Panc1 (cell line): Measurements from ENCODE around the gene KCNA5. TPM values are rescaled to one million over a fixed set of nuclear protein-coding genes. Genes with fewer than 3 reads are reported as not detected.

Source experiments
- ATAC-seq: fragments of 200-7000 bp; cut with Tn5 transposase; 2 replicates; pipeline ENCODE4 v1.9.1; 2020; ENCODE audit warnings: mild to moderate bottlenecking, moderate library complexity
- BruUV-seq: library from RNA; stranded (reverse); fragments of 400-500 nt; replicated peaks from 2 replicates; lab custom pipeline; 2021; lab: Mats Ljungman, UMichigan
- CTCF ChIA-PET: fragments of 300-600 bp; sonication (Branson Sonifier 250); formaldehyde crosslinking; loops from one replicate; lab custom pipeline; 2022; ENCODE audit warnings: antibody characterized with exemption; lab: Charles Lee
- POLR2A ChIA-PET: fragments of 300-600 bp; sonication (Branson Sonifier 250); formaldehyde crosslinking; loops from one replicate; lab custom pipeline; 2022; ENCODE audit warnings: antibody characterized with exemption; lab: Charles Lee
- DNase-seq: peaks from one replicate; pipeline ENCODE4 v3.0.0-alpha.2; 2010; ENCODE audit warnings: low read depth, low spot score
- H3K27ac ChIP-seq: 2 replicates; pipeline ENCODE4 v1.5.1; 2011; ENCODE audit warnings: mild to moderate bottlenecking, low read length, inconsistent platforms
- H3K27me3 ChIP-seq: fragments of 200-500 bp; sonication (Bioruptor generic); 2 replicates; pipeline ENCODE4 v1.6.0; 2014; ENCODE audit warnings: low read length, inconsistent platforms; ENCODE audit not compliant: control insufficient read depth, insufficient read depth
- H3K36me3 ChIP-seq: fragments of 200-500 bp; sonication (Bioruptor generic); 2 replicates; pipeline ENCODE4 v1.5.1; 2014; ENCODE audit warnings: inconsistent platforms, mild to moderate bottlenecking, low read length, moderate library complexity; ENCODE audit not compliant: control insufficient read depth, insufficient read depth
- H3K4me1 ChIP-seq: 2 replicates; pipeline ENCODE4 v1.5.1; 2011; ENCODE audit warnings: inconsistent platforms, mild to moderate bottlenecking, low read length, moderate library complexity; ENCODE audit not compliant: control insufficient read depth, insufficient read depth
- H3K4me3 ChIP-seq, 2 experiments: 2 replicates each; pipeline ENCODE4 v1.5.1; 2011 to 2012; ENCODE audit warnings: low read depth in 2 of 2, low read length in 2 of 2, mild to moderate bottlenecking in 2 of 2, inconsistent platforms in 1 of 2, moderate library complexity in 1 of 2
- H3K9me3 ChIP-seq: fragments of 200-500 bp; sonication (Bioruptor generic); 2 replicates; pipeline ENCODE4 v1.5.1; 2014; ENCODE audit warnings: low read depth, mild to moderate bottlenecking, inconsistent platforms, low read length, moderate library complexity; ENCODE audit not compliant: control insufficient read depth, insufficient read depth
- POLR2AphosphoS5 ChIP-seq: IDR thresholded peaks from 2 replicates; pipeline ENCODE4 v1.6.1; 2012; ENCODE audit warnings: mild to moderate bottlenecking, low read depth, low read length, moderate library complexity
- SIN3A ChIP-seq: IDR thresholded peaks from 2 replicates; pipeline ENCODE4 v1.6.1; 2012; ENCODE audit warnings: low read depth, mild to moderate bottlenecking, low read length, moderate library complexity, borderline replicate concordance; ENCODE audit not compliant: insufficient read depth
- TCF7L2 ChIP-seq: IDR thresholded peaks from 2 replicates; pipeline ENCODE4 v1.6.1; 2011; ENCODE audit warnings: mild to moderate bottlenecking, low read depth, low read length, inconsistent platforms
- in situ Hi-C: cut with HindIII; loops from 2 replicates; pipeline ENCODE4 v1.10.0; 2016; ENCODE audit warnings: low sequenced_read_pairs, low pct_unique_long_range_greater_than_20kb
- intact Hi-C: fragments of 100-400 bp; cut with micrococcal nuclease; formaldehyde crosslinking; loops from one replicate; pipeline ENCODE4 v1.10.0; 2022; ENCODE audit not compliant: unreplicated experiment
- total RNA-seq: library from RNA; stranded (reverse); gene quantifications from one replicate; pipeline ENCODE4 v1.2.1, GENCODE V29; 2021; ENCODE audit not compliant: unreplicated experiment
- TF ChIP-seq, protein P1 (sequence below): fragments of 450-650 bp; IDR thresholded peaks from 2 replicates; pipeline ENCODE4 v1.5.1; 2017; ENCODE audit warnings: mild to moderate bottlenecking
- TF ChIP-seq, protein P2 (sequence below), 2 experiments: IDR thresholded peaks; 2 replicates each; pipeline ENCODE4 v1.6.1; 2011 to 2012; ENCODE audit warnings: low read depth in 2 of 2, control low read depth in 1 of 2, low read length in 1 of 2, mild to moderate bottlenecking in 1 of 2, moderate library complexity in 1 of 2; ENCODE audit not compliant: insufficient read depth in 1 of 2

The KCNA5 gene
- total RNA-seq, 1 experiment from 2014 or later, result not detected

DNA sequence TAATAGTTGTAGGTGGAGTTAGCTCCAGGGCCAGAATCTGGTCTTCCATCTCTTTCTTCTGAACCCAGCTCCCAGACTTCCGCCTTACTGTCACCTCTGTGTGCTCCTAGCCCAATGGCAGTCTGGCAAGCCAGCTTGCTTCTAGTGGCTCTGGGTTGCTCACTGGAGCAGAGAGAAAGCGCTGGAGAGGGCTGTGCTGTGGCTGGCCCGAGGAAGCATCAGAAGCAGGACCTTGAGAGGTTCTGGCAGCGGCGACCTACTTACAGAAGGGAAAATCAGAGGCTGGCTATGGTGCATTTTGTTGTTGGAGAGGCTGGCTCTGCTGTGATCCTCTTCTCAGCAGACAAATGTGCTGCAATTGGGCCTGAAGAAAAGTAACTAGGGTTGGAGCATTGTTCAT is 28.6 kb downstream of the KCNA5 start:
- in situ Hi-C loops (no loop called here), intact Hi-C loops (no loop called here)
- DNase-seq (no peak), ATAC-seq (no peak)
- CTCF ChIA-PET, result no interaction called here
- H3K4me1 ChIP-seq, result no peaks in the 10 kb centered on the region
- TF ChIP-seq, protein P1, sequence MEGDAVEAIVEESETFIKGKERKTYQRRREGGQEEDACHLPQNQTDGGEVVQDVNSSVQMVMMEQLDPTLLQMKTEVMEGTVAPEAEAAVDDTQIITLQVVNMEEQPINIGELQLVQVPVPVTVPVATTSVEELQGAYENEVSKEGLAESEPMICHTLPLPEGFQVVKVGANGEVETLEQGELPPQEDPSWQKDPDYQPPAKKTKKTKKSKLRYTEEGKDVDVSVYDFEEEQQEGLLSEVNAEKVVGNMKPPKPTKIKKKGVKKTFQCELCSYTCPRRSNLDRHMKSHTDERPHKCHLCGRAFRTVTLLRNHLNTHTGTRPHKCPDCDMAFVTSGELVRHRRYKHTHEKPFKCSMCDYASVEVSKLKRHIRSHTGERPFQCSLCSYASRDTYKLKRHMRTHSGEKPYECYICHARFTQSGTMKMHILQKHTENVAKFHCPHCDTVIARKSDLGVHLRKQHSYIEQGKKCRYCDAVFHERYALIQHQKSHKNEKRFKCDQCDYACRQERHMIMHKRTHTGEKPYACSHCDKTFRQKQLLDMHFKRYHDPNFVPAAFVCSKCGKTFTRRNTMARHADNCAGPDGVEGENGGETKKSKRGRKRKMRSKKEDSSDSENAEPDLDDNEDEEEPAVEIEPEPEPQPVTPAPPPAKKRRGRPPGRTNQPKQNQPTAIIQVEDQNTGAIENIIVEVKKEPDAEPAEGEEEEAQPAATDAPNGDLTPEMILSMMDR, result no peak
- no peak for TF ChIP-seq SIN3A
- no peak for TF ChIP-seq POLR2AphosphoS5
- no TSS peak for BruUV-seq
- H3K27me3 ChIP-seq, result no peaks in the 10 kb centered on the region
- POLR2A ChIA-PET, result no interaction called here
- H3K36me3 ChIP-seq, result no peaks in the 10 kb centered on the region
- no peaks in the 10 kb centered on the region for H3K9me3 ChIP-seq
- H3K27ac ChIP-seq, result no peak overlapping the region
- no peak overlapping the region for H3K4me3 ChIP-seq

DNA sequence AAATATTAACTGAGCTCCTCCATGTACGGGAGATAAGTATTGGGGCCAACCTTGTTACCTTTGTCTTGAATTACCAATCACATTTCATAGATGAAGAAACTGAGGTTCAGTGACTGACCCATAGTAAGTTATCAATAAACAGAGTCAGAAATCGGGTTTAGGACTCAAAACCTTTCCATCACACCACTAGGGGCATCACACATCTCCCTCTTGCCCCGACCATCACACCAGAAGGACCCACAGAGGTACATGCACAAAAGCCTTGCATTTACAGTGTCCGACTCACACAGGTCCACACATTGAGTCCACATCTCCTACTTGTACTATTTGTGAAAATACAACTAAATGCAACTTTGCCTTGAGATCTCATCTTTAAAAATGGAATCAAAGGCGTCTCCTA is 29.4 kb downstream of the KCNA5 start:
- no peaks in the 10 kb centered on the region for H3K4me1 ChIP-seq
- ATAC-seq (no peak), DNase-seq (no peak)
- intact Hi-C loops, result no loop called here
- H3K27me3 ChIP-seq, result no peaks in the 10 kb centered on the region
- no TSS peak for BruUV-seq
- TF ChIP-seq TCF7L2 (no peak), POLR2AphosphoS5 (no peak)
- TF ChIP-seq, protein P1, result 0 out of 2 replicates have a peak, but pooled peaks have one; percentile 6
- in situ Hi-C loops, result no loop called here
- no peak overlapping the region for H3K27ac ChIP-seq
- POLR2A ChIA-PET, result no interaction called here
- H3K9me3 ChIP-seq, result no peaks in the 10 kb centered on the region
- no peak overlapping the region for H3K4me3 ChIP-seq
- CTCF ChIA-PET, result no interaction called here
- no peaks in the 10 kb centered on the region for H3K36me3 ChIP-seq

DNA sequence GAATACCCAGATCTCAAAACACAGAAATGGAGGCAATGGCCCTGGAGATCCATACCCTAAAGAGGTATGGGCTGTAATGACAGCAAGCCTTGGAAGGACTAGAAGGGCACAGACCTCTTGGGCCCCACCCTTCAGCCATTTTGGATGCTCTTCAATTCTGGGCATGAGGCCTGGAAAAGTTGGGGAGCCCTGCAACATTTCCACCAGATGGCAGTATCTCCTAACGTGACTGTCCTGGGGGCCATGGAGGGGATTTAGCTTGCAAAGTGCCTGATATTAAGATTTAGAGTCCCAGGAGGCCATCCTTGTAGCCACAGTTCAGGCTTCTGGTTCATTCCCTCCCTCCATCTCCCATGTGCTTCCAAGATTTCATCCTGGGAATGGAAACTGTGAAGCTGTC is 30.2 kb downstream of the KCNA5 start:
- Histone ChIP-seq H3K36me3 (no peaks in the 10 kb centered on the region), H3K27ac (no peak overlapping the region), H3K4me3 (no peak overlapping the region), H3K4me1 (no peaks in the 10 kb centered on the region), H3K27me3 (no peaks in the 10 kb centered on the region), H3K9me3 (no peaks in the 10 kb centered on the region)
- in situ Hi-C loops, result no loop called here
- ChIA-PET CTCF (interaction anchor here (0.7 kb wide), 1 partner anchor 354 kb away, joined by 4 read pairs; no protein-coding TSS in a partner anchor), POLR2A (no interaction called here)
- no TSS peak for BruUV-seq
- no peak for DNase-seq
- no peak for ATAC-seq
- intact Hi-C loops, result no loop called here
- TF ChIP-seq SIN3A, result no peak
- TF ChIP-seq, protein P2, sequence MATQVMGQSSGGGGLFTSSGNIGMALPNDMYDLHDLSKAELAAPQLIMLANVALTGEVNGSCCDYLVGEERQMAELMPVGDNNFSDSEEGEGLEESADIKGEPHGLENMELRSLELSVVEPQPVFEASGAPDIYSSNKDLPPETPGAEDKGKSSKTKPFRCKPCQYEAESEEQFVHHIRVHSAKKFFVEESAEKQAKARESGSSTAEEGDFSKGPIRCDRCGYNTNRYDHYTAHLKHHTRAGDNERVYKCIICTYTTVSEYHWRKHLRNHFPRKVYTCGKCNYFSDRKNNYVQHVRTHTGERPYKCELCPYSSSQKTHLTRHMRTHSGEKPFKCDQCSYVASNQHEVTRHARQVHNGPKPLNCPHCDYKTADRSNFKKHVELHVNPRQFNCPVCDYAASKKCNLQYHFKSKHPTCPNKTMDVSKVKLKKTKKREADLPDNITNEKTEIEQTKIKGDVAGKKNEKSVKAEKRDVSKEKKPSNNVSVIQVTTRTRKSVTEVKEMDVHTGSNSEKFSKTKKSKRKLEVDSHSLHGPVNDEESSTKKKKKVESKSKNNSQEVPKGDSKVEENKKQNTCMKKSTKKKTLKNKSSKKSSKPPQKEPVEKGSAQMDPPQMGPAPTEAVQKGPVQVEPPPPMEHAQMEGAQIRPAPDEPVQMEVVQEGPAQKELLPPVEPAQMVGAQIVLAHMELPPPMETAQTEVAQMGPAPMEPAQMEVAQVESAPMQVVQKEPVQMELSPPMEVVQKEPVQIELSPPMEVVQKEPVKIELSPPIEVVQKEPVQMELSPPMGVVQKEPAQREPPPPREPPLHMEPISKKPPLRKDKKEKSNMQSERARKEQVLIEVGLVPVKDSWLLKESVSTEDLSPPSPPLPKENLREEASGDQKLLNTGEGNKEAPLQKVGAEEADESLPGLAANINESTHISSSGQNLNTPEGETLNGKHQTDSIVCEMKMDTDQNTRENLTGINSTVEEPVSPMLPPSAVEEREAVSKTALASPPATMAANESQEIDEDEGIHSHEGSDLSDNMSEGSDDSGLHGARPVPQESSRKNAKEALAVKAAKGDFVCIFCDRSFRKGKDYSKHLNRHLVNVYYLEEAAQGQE (IDR thresholded peaks at IDR 0.05; ENCODE audit: insufficient read depth in 1 of 2, low read depth in 2 of 2, low read length in 1 of 2), result no peak
- TF ChIP-seq TCF7L2, result no peak
- TF ChIP-seq POLR2AphosphoS5, result no peak
- TF ChIP-seq, protein P1, result no peak
